Thoracic aorta (tissue), 2 donors: ENCODE data around the gene ENOX2. TPM values are rescaled to one million over a fixed set of nuclear protein-coding genes. Genes with fewer than 3 reads are reported as not detected.
"Not testable (repeated sequence)": the region's sequence is repeated elsewhere in the genome, so short reads cannot be mapped to it uniquely, and the experiment has no call there.

Experiments
- ATAC-seq: fragments of 150-250 bp; one replicate; pipeline ENCODE4 v1.8.0; 2017; ENCODE audit warnings: low read depth; ENCODE audit not compliant: insufficient number of reproducible peaks, low FRiP score
- DNase-seq: peaks from one replicate; pipeline ENCODE4 v3.0.0-alpha.2; 2020; ENCODE audit warnings: low spot score
- H3K27ac ChIP-seq, 2 donors: fragments of 200-600 bp; sonication (generic); 1 replicate in 1 of 2; 2 replicates in 1 of 2; pipeline ENCODE4 v1.5.1; 2016; ENCODE audit warnings: mild to moderate bottlenecking in 2 of 2, moderate library complexity in 2 of 2
- H3K27me3 ChIP-seq: fragments of 200-600 bp; sonication (generic); replicated peaks from 2 replicates; pipeline ENCODE4 v1.6.0; 2016; ENCODE audit warnings: mild to moderate bottlenecking; ENCODE audit not compliant: insufficient read depth
- H3K36me3 ChIP-seq: fragments of 200-600 bp; sonication (generic); one replicate; pipeline ENCODE4 v1.5.1; 2016
- H3K4me1 ChIP-seq, 2 donors: fragments of 200-600 bp; sonication (generic); 1 replicate in 1 of 2; 2 replicates in 1 of 2; pipeline versions ENCODE4 v1.5.1 to v1.6.0; 2016; ENCODE audit warnings: low read depth in 2 of 2, mild to moderate bottlenecking in 1 of 2; ENCODE audit not compliant: control insufficient read depth in 1 of 2
- H3K4me3 ChIP-seq: fragments of 200-600 bp; sonication (generic); 2 replicates; pipeline ENCODE4 v1.5.1; 2016; ENCODE audit warnings: mild to moderate bottlenecking
- H3K9me3 ChIP-seq: fragments of 200-600 bp; sonication (generic); 2 replicates; pipeline ENCODE4 v1.5.1; 2016
- CTCF ChIP-seq: fragments of 200-600 bp; sonication (generic); IDR thresholded peaks from one replicate; pipeline ENCODE4 v1.5.1; 2019; ENCODE audit warnings: antibody characterized with exemption
- total RNA-seq, 2 donors: library from RNA; depleted of rRNA; stranded (reverse); fragments of >200 nt; gene quantifications; one replicate each; pipeline versions ENCODE4 v1.1.0 to v1.2.3, GENCODE V29; 2016

Gene ENOX2
- total RNA-seq, 2 donors from 2014 or later = 17.9 to 28.7 TPM

GRCh38 chrX:130933358-130933757 is 30.3 kb upstream of the ENOX2 start:
- Histone ChIP-seq H3K27ac (no peak overlapping the region), H3K27me3 (no peaks in the 10 kb centered on the region), H3K9me3 (no peaks in the 10 kb centered on the region), H3K4me3 (no peak overlapping the region), H3K36me3 (no peaks in the 10 kb centered on the region), H3K4me1 (no peaks in the 10 kb centered on the region)
- DNase-seq (no peak), ATAC-seq (no peak)
- TF ChIP-seq CTCF = no peak

GRCh38 chrX:130920405-130920804 is 17.4 kb upstream of the ENOX2 start:
- H3K27me3 ChIP-seq, H3K4me3 ChIP-seq, DNase-seq, H3K4me1 ChIP-seq, H3K9me3 ChIP-seq, H3K36me3 ChIP-seq, H3K27ac ChIP-seq, ATAC-seq: not testable (repeated sequence)

DNA sequence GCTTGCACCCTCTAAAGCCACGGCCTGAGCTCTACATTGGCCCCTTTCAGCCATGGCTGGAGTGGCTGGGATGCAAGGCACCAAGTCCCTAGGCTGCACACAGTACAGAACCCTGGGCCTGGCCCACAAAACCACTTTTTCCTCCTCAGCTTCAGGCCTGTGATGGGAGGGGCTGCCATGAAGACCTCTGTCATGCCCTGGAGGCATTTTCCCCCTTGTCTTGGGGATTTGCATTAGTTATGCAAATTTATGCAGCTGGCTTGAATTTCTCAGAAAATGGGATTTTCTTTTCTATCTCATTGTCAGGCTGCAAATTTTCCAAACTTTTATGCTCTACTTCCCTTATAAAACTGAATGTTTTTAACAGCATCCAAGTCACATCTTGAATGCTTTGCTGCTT is 16.7 kb upstream of the ENOX2 start:
- H3K27ac ChIP-seq, H3K4me3 ChIP-seq, H3K4me1 ChIP-seq, H3K36me3 ChIP-seq, H3K9me3 ChIP-seq, DNase-seq, H3K27me3 ChIP-seq, ATAC-seq: not testable (repeated sequence)

- not testable (repeated sequence) for H3K36me3 ChIP-seq, H3K27ac ChIP-seq
Observed at GRCh38 chrX:130918498-130918897, 15.5 kb upstream of the ENOX2 start.

GRCh38 chrX:130916636-130917422 is 13.8 kb upstream of the ENOX2 start:
- no peak for DNase-seq
- TF ChIP-seq CTCF = peak; percentile 67
- ATAC-seq = no peak
- no peaks in the 10 kb centered on the region for H3K36me3 ChIP-seq
- H3K4me1 ChIP-seq = no peaks in the 10 kb centered on the region
- no peak overlapping the region for H3K27ac ChIP-seq
- H3K4me3 ChIP-seq = no peak overlapping the region
- no peaks in the 10 kb centered on the region for H3K27me3 ChIP-seq
- no peaks in the 10 kb centered on the region for H3K9me3 ChIP-seq

More at GRCh38 chrX:130918498-130918897, 15.5 kb upstream of the ENOX2 start:
- H3K9me3 ChIP-seq, H3K27me3 ChIP-seq, DNase-seq, ATAC-seq, H3K4me3 ChIP-seq, H3K4me1 ChIP-seq: not testable (repeated sequence)

- H3K9me3 ChIP-seq = no peaks in the 10 kb centered on the region
- no peak for TF ChIP-seq CTCF
- H3K4me3 ChIP-seq = no peak overlapping the region
- DNase-seq = no peak
- H3K36me3 ChIP-seq = no peaks in the 10 kb centered on the region
- no peaks in the 10 kb centered on the region for H3K4me1 ChIP-seq
- no peak for ATAC-seq
- H3K27me3 ChIP-seq = no peaks in the 10 kb centered on the region
- H3K27ac ChIP-seq = no peak overlapping the region
Observed at GRCh38 chrX:130915302-130915701, 12.3 kb upstream of the ENOX2 start.
